K562 (cell line): ENCODE measurements around the gene IRS1. TPM values are rescaled to one million over a fixed set of nuclear protein-coding genes. Genes with fewer than 3 reads are reported as not detected.

ENCODE experiments used
- ATAC-seq: fragments of 200-7000 bp; cut with Tn5 transposase; 3 replicates; pipeline ENCODE4 v1.9.1; 2020; ENCODE audit warnings: moderate library complexity
- BruUV-seq: library from RNA; stranded (reverse); fragments of 400-500 nt; replicated peaks from 2 replicates; lab custom pipeline; 2021; lab: Mats Ljungman, UMichigan
- CTCF ChIA-PET: fragments of 300-600 bp; formaldehyde crosslinking; extraction: SDS; loops from one replicate; lab custom pipeline; 2021; ENCODE audit warnings: low intra/inter-chr PET ratio; lab: Yijun Ruan, JAX
- POLR2A ChIA-PET: fragments of 300-600, 350-650 bp; sonication (Branson Sonifier 250); formaldehyde crosslinking; extraction: SDS; loops from one replicate; lab custom pipeline; 2021; ENCODE audit warnings: antibody characterized with exemption, inconsistent platforms; lab: Yijun Ruan, JAX
- DNase-seq, 4 experiments: peaks; one replicate each; pipeline versions ENCODE4 v3.0.0 to v3.0.0-alpha.2; 2011 to 2018; ENCODE audit warnings: low spot score in 3 of 4, mixed read lengths in 3 of 4; ENCODE audit errors: extremely low read depth in 1 of 4
- FAIRE-seq: peaks from 2 replicates; lab custom pipeline; 2011; peaks lifted over from hg19 to GRCh38; lab: Jason Lieb, UNC
- H2AFZ ChIP-seq: 2 replicates; pipeline ENCODE4 v1.6.0; 2011; ENCODE audit warnings: low read depth, low read length, control low read depth, inconsistent platforms
- H3K27ac ChIP-seq: fragments of 200-600 bp; 3 replicates; pipeline ENCODE4 v1.8.0; 2011; ENCODE audit warnings: low read depth, mild to moderate bottlenecking, control low read depth, inconsistent platforms, low read length, moderate library complexity, mixed read lengths; ENCODE audit errors: extremely low read depth
- H3K27me3 ChIP-seq, 2 experiments: fragments of 300-600 bp in 1 of 2; 2 replicates in 1 of 2; 3 replicates in 1 of 2; pipeline versions ENCODE4 v1.6.0 to v1.8.0; 2011; ENCODE audit warnings: inconsistent platforms in 2 of 2, low read length in 2 of 2, mild to moderate bottlenecking in 1 of 2, mixed read lengths in 1 of 2, moderate library complexity in 1 of 2; ENCODE audit not compliant: control insufficient read depth in 2 of 2, insufficient read depth in 2 of 2
- H3K36me3 ChIP-seq: fragments of 300-600 bp; 3 replicates; pipeline ENCODE4 v1.8.0; 2011; ENCODE audit warnings: mild to moderate bottlenecking, low read length, inconsistent platforms; ENCODE audit not compliant: control insufficient read depth, insufficient read depth
- H3K4me1 ChIP-seq, 2 experiments: fragments of 200-600 bp in 1 of 2; replicated peaks in 1 of 2; 2 replicates in 1 of 2; 3 replicates in 1 of 2; pipeline versions ENCODE4 v1.5.1 to v1.8.0; 2011; ENCODE audit warnings: inconsistent platforms in 2 of 2, low read length in 2 of 2, mild to moderate bottlenecking in 1 of 2, mixed read lengths in 1 of 2, moderate library complexity in 1 of 2; ENCODE audit not compliant: control insufficient read depth in 2 of 2, insufficient read depth in 2 of 2
- H3K4me2 ChIP-seq: 2 replicates; pipeline ENCODE4 v1.6.1; 2011; ENCODE audit warnings: low read length, control low read depth, inconsistent platforms, mixed read lengths; ENCODE audit not compliant: insufficient read depth
- H3K4me3 ChIP-seq: fragments of 200-600 bp; sonication (generic), shearing (Covaris generic); 2 replicates; pipeline ENCODE4 v1.5.1; 2016; ENCODE audit warnings: control low read depth, inconsistent platforms
- H3K79me2 ChIP-seq: fragments of 200-600 bp; 3 replicates; pipeline ENCODE4 v1.8.0; 2011; ENCODE audit warnings: low read length, inconsistent platforms; ENCODE audit not compliant: control insufficient read depth, insufficient read depth
- H3K9ac ChIP-seq, 2 experiments: 2 replicates each; pipeline versions ENCODE4 v1.6.0 to v1.6.1; 2011; ENCODE audit warnings: low read depth in 2 of 2, low read length in 2 of 2, control low read depth in 1 of 2, inconsistent platforms in 1 of 2, mild to moderate bottlenecking in 1 of 2, mixed read lengths in 1 of 2; ENCODE audit not compliant: insufficient read depth in 1 of 2
- H3K9me1 ChIP-seq: one replicate; pipeline ENCODE4 v1.6.0; 2011; ENCODE audit warnings: inconsistent platforms, mild to moderate bottlenecking, low read length, moderate library complexity; ENCODE audit not compliant: control insufficient read depth, insufficient read depth
- H3K9me3 ChIP-seq: replicated peaks from 2 replicates; pipeline ENCODE4 v1.5.1; 2011; ENCODE audit warnings: low read depth, low read length, inconsistent platforms; ENCODE audit not compliant: control insufficient read depth, insufficient read depth
- H4K20me1 ChIP-seq: replicated peaks from 2 replicates; pipeline ENCODE4 v1.6.1; 2011; ENCODE audit warnings: low read length, inconsistent platforms, mixed read lengths; ENCODE audit not compliant: control insufficient read depth, insufficient read depth
- ATF7 ChIP-seq: fragments of 450-650 bp; IDR thresholded peaks from 2 replicates; pipeline ENCODE4 v1.7.1; 2014; ENCODE audit warnings: mild to moderate bottlenecking, moderate library complexity
- DACH1 ChIP-seq: fragments of 450-650 bp; IDR thresholded peaks from 2 replicates; pipeline ENCODE4 v1.6.1; 2018; ENCODE audit not compliant: partially characterized antibody
- E2F1 ChIP-seq: sonication (generic); formaldehyde crosslinking; IDR thresholded peaks from 2 replicates; pipeline ENCODE4 v1.8.1; 2023; ENCODE audit warnings: mild to moderate bottlenecking, missing genetic modification reagents, moderate library complexity
- GTF2F1 ChIP-seq: IDR thresholded peaks from 2 replicates; pipeline ENCODE4 v1.6.1; 2011; ENCODE audit warnings: low read depth, low read length, improper control_type of control experiment
- JUND ChIP-seq, 2 experiments: IDR thresholded peaks; 2 replicates in 1 of 2; 3 replicates in 1 of 2; pipeline ENCODE4 v1.6.1; 2011; ENCODE audit warnings: borderline replicate concordance in 2 of 2, low read depth in 2 of 2, low read length in 2 of 2, improper control_type of control experiment in 1 of 2, missing biosample characterization in 1 of 2, missing genetic modification characterization in 1 of 2, missing genetic modification reagents in 1 of 2
- MCM7 ChIP-seq, 2 experiments: fragments of 450-650 bp; IDR thresholded peaks; 2 replicates each; pipeline ENCODE4 v1.6.1; 2016 to 2018
- MEIS2 ChIP-seq: fragments of 450-650 bp; IDR thresholded peaks from 2 replicates; pipeline ENCODE4 v1.6.1; 2014; ENCODE audit warnings: mild to moderate bottlenecking; ENCODE audit not compliant: partially characterized antibody
- SAFB ChIP-seq: fragments of 200-400 bp; formaldehyde crosslinking; IDR thresholded peaks from 2 replicates; pipeline ENCODE4 v1.6.1; 2017; ENCODE audit warnings: low read depth, low read length, borderline replicate concordance
- SMAD3 ChIP-seq: fragments of 450-650 bp; formaldehyde crosslinking; conservative IDR thresholded peaks from 2 replicates; pipeline ENCODE4 v1.4.0; 2020; ENCODE audit warnings: mild to moderate bottlenecking
- TGIF2 ChIP-seq: sonication (generic); formaldehyde crosslinking; IDR thresholded peaks from 2 replicates; pipeline ENCODE4 v1.8.1; 2022; ENCODE audit warnings: mild to moderate bottlenecking, missing genetic modification reagents, moderate library complexity
- ZBTB33 ChIP-seq: sonication (generic); formaldehyde crosslinking; IDR thresholded peaks from 2 replicates; pipeline ENCODE4 v1.8.1; 2023; ENCODE audit warnings: mild to moderate bottlenecking, missing genetic modification reagents
- ZBTB7A ChIP-seq: IDR thresholded peaks from 2 replicates; pipeline ENCODE4 v1.6.1; 2011; ENCODE audit warnings: low read depth, mild to moderate bottlenecking, low read length, moderate library complexity, borderline replicate concordance; ENCODE audit not compliant: control insufficient read depth
- ZC3H4 ChIP-seq: sonication (generic); formaldehyde crosslinking; IDR thresholded peaks from 2 replicates; pipeline ENCODE4 v1.9.0; 2021; ENCODE audit warnings: missing genetic modification reagents, borderline replicate concordance
- ZFP30 ChIP-seq: fragments of 250-450 bp; sonication (Bioruptor Pico); IDR thresholded peaks from 2 replicates; pipeline ENCODE4 v1.8.0; 2022; ENCODE audit warnings: moderate library complexity, mild to moderate bottlenecking, inconsistent platforms, borderline replicate concordance
- ZFP36 ChIP-seq: fragments of 150-350 bp; IDR thresholded peaks from 2 replicates; pipeline ENCODE4 v1.6.1; 2018; ENCODE audit warnings: low read length, low read depth; ENCODE audit not compliant: partially characterized antibody
- ZKSCAN3 ChIP-seq: fragments of 250-450 bp; sonication (Bioruptor Pico); IDR thresholded peaks from 2 replicates; pipeline ENCODE4 v1.4.0; 2020
- ZNF124 ChIP-seq: sonication (generic); formaldehyde crosslinking; IDR thresholded peaks from 2 replicates; pipeline ENCODE4 v1.8.1; 2022; ENCODE audit warnings: missing genetic modification reagents
- ZNF165 ChIP-seq: fragments of 250-450 bp; sonication (Bioruptor Pico); IDR thresholded peaks from 2 replicates; pipeline ENCODE4 v1.4.0; 2020; ENCODE audit warnings: borderline replicate concordance
- ZNF212 ChIP-seq: fragments of 450-650 bp; formaldehyde crosslinking; IDR thresholded peaks from 2 replicates; pipeline ENCODE4 v1.4.0; 2020; ENCODE audit warnings: mild to moderate bottlenecking
- ZNF316 ChIP-seq: fragments of 450-650 bp; IDR thresholded peaks from 2 replicates; pipeline ENCODE4 v1.6.1; 2016
- ZSCAN29 ChIP-seq: fragments of 450-650 bp; IDR thresholded peaks from 2 replicates; pipeline ENCODE4 v1.6.1; 2017
- WGBS: fragments of 100-300 bp; shearing (Covaris generic); methylation state at CpG from one replicate; pipeline ENCODE4 v1.1.6; 2016; ENCODE audit warnings: low coverage, mixed read lengths; ENCODE audit not compliant: insufficient coverage; ENCODE audit errors: missing lambda C conversion rate; 5-methylcytosine and 5-hydroxymethylcytosine counted together
- in situ Hi-C: fragments of 300-500 bp; cut with MboI; formaldehyde crosslinking; loops from 4 replicates; pipeline ENCODE4 v1.15.0; 2018; ENCODE audit warnings: inconsistent platforms, mixed read lengths
- intact Hi-C: fragments of 100-400 bp; cut with micrococcal nuclease; formaldehyde crosslinking; loops from 2 replicates; pipeline ENCODE4 v1.14.2; 2022
- polyA plus RNA-seq, 8 experiments: library from polyadenylated mRNA; depleted of rRNA in 4 of 8; stranded (reverse) in 5 of 8; unstranded in 3 of 8; fragments of >200 nt; fragmentation: Nextera tagmentation in 2 of 8; fragmentation: Illumina TruSeq in 1 of 8; extraction: Ambion mirVana in 2 of 8; extraction: Trizol in 1 of 8; gene quantifications; 2 replicates each; pipeline versions ENCODE4 v1.2.1 to v1.2.3, GENCODE V29; 2011 to 2014; ENCODE audit warnings: inconsistent platforms in 1 of 8, missing spikeins in 1 of 8
- total RNA-seq, 7 experiments: library from RNA; depleted of rRNA in 6 of 7; stranded (reverse); fragments of >200 nt in 6 of 7; fragmentation: Illumina TruSeq in 2 of 7; extraction: Trizol in 2 of 7; gene quantifications; 2 replicates each; pipeline versions ENCODE4 v1.2.1 to v1.2.3, GENCODE V29; 2011 to 2021; ENCODE audit warnings: low replicate concordance in 1 of 7

The IRS1 gene
- total and polyA plus RNA-seq, 9 of the 15 experiments (the other 6 are each of a cell fraction or from before 2014, with no cell fraction given): under 0.01 to 0.31 (median 0.08) TPM; not detected in 1

GRCh38 chr2:226797289-226797988 lies 2.2 kb downstream of the IRS1 start (continued):
- no peak for TF ChIP-seq SMAD3
- no peak for TF ChIP-seq ZBTB7A
- no peak for TF ChIP-seq DACH1
- no peak for TF ChIP-seq ZNF165
- no peak for TF ChIP-seq MEIS2
- no peak for TF ChIP-seq GTF2F1
- TF ChIP-seq ZNF124 (CRISPR knock-in tag): no peak
- no peak for TF ChIP-seq ZNF316
- TF ChIP-seq JUND (IDR thresholded peaks at IDR 0.05; ENCODE audit: borderline replicate concordance, low read depth, low read length): no peak
- TF ChIP-seq JUND (tag; IDR thresholded peaks at IDR 0.05; ENCODE audit: borderline replicate concordance, low read depth, low read length): no peak
- TF ChIP-seq ZNF212 (CRISPR knock-in tag): no peak

GRCh38 chr2:226796840-226797288 lies 2.8 kb downstream of the IRS1 start:
- H4K20me1 ChIP-seq: no peaks in the 10 kb centered on the region
- H3K4me1 ChIP-seq: peaks cover 0 to 28% of the 10 kb centered on the region in 2 experiments; a peak in 2 of 5 replicates
- DNase-seq: no peak
- CTCF ChIA-PET: no interaction called here
- FAIRE-seq: no peak
- POLR2A ChIA-PET: no interaction called here
- H3K9me1 ChIP-seq: no peaks in the 10 kb centered on the region
- H3K9me3 ChIP-seq: no peaks in the 10 kb centered on the region
- no peak overlapping the region for H3K4me3 ChIP-seq
- H3K27ac ChIP-seq: no peak overlapping the region
- in situ Hi-C loops (no loop called here), intact Hi-C loops (no loop called here)
- H3K79me2 ChIP-seq: no peaks in the 10 kb centered on the region
- no peak for ATAC-seq
- H3K9ac ChIP-seq: no peak overlapping the region
- no peak overlapping the region for H2AFZ ChIP-seq
- 34% methylated on average over 9 of the region's 17 CpGs for WGBS
- H3K36me3 ChIP-seq: no peaks in the 10 kb centered on the region
- peaks cover 0 to 5% of the 10 kb centered on the region in 2 experiments; a peak in 1 of 5 replicates for H3K27me3 ChIP-seq
- no peak overlapping the region for H3K4me2 ChIP-seq
- BruUV-seq: no TSS peak
- TF ChIP-seq ZFP36 (no peak), ZBTB33 (CRISPR knock-in tag) (no peak), ZNF165 (no peak), MCM7 (IDR thresholded peaks at IDR 0.05) (no peak), ZFP30 (CRISPR knock-in tag) (no peak), ZC3H4 (no peak), ZKSCAN3 (CRISPR knock-in tag) (no peak), ZSCAN29 (no peak), TGIF2 (CRISPR knock-in tag) (no peak), E2F1 (no peak), SAFB (no peak), ATF7 (no peak)
